ENCODE measurements around the gene DCAF7.

The DCAF7 gene

DNA sequence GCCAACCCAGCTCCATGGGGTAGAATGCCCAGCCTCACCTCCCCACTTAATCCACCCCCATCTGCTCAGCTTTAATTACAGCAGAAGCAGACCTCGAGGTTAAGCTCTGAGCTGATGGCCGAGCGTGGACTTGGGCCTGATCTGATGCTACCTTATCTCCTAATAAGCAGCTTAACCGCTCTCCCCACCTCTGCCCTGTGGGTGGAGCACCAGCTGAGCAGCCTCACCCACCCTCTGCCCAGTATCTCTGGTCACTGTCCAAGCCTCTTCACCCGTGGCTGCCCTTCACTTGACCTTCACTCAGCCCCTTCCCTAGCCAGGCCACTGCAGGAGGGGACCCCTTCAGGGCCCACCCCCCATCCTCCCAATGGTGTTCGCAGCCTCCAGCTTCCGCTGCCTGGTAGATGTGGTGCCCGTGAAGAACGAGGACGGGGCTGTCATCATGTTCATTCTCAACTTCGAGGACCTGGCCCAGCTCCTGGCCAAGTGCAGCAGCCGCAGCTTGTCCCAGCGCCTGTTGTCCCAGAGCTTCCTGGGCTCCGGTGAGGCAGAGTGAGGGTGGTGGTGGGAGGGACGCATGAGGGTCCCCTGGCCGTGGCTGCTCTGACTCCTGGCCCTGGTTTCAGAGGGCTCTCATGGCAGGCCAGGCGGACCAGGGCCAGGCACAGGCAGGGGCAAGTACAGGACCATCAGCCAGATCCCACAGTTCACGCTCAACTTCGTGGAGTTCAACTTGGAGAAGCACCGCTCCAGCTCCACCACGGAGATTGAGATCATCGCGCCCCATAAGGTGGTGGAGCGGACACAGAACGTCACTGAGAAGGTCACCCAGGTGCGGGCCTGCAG lies 20.3 kb upstream of the DCAF7 start:
- peaks cover 24% of the 10 kb centered on the region for H3K27me3 Mint-ChIP-seq (ENCODE audit: low read depth, poor library complexity)
- no peak for DNase-seq
- no peak overlapping the region for H3K27ac Mint-ChIP-seq
- no peaks in the 10 kb centered on the region for H3K36me3 Mint-ChIP-seq (ENCODE audit: low read depth)
- H3K4me1 Mint-ChIP-seq, result peaks cover 4% of the 10 kb centered on the region
- H3K4me3 Mint-ChIP-seq, result no peak overlapping the region
- H3K9me3 Mint-ChIP-seq, result no peaks in the 10 kb centered on the region
- TF ChIP-seq, protein P1, sequence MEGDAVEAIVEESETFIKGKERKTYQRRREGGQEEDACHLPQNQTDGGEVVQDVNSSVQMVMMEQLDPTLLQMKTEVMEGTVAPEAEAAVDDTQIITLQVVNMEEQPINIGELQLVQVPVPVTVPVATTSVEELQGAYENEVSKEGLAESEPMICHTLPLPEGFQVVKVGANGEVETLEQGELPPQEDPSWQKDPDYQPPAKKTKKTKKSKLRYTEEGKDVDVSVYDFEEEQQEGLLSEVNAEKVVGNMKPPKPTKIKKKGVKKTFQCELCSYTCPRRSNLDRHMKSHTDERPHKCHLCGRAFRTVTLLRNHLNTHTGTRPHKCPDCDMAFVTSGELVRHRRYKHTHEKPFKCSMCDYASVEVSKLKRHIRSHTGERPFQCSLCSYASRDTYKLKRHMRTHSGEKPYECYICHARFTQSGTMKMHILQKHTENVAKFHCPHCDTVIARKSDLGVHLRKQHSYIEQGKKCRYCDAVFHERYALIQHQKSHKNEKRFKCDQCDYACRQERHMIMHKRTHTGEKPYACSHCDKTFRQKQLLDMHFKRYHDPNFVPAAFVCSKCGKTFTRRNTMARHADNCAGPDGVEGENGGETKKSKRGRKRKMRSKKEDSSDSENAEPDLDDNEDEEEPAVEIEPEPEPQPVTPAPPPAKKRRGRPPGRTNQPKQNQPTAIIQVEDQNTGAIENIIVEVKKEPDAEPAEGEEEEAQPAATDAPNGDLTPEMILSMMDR (IDR thresholded peaks at IDR 0.05), result no peak

DNA sequence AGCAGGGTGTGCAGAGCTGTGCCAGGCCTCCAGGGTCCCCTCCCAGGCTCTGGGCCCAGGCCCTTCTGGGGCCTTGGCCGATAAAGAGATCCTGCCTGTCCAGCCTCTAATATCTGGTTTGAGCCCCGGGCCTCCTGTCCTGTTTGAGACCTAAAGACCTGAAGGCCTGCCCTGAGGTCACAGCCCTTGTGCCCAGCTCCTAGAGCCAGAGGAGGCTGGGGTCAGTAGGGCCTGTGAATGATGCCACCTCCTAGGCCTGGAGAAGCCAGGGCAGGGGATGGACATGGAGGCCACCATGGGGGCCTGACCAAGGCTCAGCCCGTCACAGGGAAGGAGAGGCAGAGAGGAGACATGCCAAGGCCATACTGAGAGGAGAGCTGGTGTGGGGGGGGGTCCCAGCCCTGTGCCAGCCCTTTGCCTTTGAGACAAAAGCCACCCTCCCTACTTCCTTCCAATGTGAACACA lies 19.7 kb upstream of the DCAF7 start:
- peaks cover 22% of the 10 kb centered on the region for H3K27me3 Mint-ChIP-seq (ENCODE audit: low read depth, poor library complexity)
- no peak for DNase-seq
- TF ChIP-seq, protein P1 (IDR thresholded peaks at IDR 0.05), result no peak
- H3K36me3 Mint-ChIP-seq (ENCODE audit: low read depth), result no peaks in the 10 kb centered on the region
- H3K9me3 Mint-ChIP-seq, result no peaks in the 10 kb centered on the region
- no peak overlapping the region for H3K4me3 Mint-ChIP-seq
- peaks cover 4% of the 10 kb centered on the region for H3K4me1 Mint-ChIP-seq
- no peak overlapping the region for H3K27ac Mint-ChIP-seq

DNA sequence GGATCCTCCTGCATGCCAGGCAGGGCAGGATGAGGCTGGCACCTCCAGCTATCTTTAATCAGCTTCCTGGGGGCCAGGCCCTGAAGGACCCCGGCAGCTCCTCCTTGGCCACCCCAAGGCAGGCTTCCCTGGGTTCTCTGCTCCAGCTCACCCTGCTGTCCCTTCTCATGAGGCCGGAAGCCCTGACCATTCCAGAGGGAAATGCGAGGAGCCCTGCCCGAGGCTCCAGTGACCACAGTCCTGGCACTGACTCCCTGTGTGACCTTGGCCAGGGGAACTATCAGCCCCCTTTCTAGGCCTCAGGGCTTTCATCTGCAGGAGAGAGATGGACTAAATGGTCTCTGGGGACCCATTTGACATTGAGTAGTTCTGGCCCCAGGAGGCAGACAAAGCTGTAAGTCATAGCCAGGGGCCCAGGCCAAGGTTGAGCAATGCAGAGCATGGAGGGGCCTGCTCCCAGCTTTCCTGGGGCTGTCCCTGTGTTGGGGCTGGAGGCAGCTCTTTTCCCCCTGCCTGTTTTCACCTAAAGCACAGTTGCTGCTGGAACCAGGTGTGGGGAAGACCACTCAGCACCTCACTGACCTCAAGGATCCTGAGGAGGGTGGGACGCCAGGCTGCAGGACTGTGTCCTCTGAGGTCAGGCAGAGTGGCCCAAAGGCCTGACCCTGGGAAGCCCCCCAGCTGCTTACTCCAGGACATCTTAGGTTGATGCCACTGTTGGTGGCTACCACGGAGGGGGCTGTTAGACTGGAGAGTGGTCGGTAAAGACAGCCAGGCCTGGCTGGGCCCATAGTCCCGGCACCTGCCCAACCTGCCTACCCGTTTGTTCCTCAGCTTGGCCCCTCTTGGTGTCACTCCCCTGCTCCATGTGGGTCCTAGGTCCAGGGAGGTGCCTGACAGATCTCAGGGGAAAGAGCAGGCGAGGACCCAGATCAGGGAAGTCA lies 19.0 kb upstream of the DCAF7 start:
- DNase-seq, result no peak
- TF ChIP-seq, protein P1 (IDR thresholded peaks at IDR 0.05), result no peak
- peaks cover 18% of the 10 kb centered on the region for H3K27me3 Mint-ChIP-seq (ENCODE audit: low read depth, poor library complexity)
- H3K4me3 Mint-ChIP-seq, result no peak overlapping the region
- H3K4me1 Mint-ChIP-seq, result peaks cover 4% of the 10 kb centered on the region
- H3K36me3 Mint-ChIP-seq (ENCODE audit: low read depth), result no peaks in the 10 kb centered on the region
- no peak overlapping the region for H3K27ac Mint-ChIP-seq
- no peaks in the 10 kb centered on the region for H3K9me3 Mint-ChIP-seq

DNA sequence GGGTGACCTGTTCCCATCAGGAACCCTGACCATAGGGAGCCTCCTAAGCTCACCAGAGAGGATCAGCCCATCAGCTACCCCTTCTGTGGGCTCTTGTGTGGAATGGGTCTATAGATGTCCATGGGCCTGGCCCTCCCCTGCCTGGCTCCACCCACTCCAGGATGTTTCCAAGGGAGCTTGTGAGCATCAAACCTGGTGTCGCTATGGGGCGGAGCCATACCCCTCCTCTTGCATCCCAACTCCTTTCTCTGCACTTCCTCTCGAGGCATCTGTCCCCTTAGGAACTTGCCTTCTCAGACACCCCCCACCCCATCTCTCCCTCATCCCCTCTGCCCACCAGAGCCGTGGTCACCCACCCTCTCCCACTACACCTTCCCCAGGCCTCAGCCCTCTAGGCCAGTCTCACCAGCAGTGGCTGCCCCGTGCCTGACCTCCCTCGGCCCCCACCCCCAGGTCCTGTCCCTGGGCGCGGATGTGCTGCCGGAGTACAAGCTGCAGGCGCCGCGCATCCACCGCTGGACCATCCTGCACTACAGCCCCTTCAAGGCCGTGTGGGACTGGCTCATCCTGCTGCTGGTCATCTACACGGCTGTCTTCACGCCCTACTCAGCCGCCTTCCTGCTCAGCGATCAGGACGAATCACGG lies 16.7 kb upstream of the DCAF7 start:
- Mint-ChIP-seq H3K4me3 (no peak overlapping the region), H3K36me3 (ENCODE audit: low read depth) (no peaks in the 10 kb centered on the region), H3K9me3 (no peaks in the 10 kb centered on the region), H3K27ac (no peak overlapping the region), H3K4me1 (peaks cover 4% of the 10 kb centered on the region), H3K27me3 (ENCODE audit: low read depth, poor library complexity) (peaks cover 36% of the 10 kb centered on the region)
- TF ChIP-seq, protein P1 (IDR thresholded peaks at IDR 0.05), result no peak
- DNase-seq, result no peak

DNA sequence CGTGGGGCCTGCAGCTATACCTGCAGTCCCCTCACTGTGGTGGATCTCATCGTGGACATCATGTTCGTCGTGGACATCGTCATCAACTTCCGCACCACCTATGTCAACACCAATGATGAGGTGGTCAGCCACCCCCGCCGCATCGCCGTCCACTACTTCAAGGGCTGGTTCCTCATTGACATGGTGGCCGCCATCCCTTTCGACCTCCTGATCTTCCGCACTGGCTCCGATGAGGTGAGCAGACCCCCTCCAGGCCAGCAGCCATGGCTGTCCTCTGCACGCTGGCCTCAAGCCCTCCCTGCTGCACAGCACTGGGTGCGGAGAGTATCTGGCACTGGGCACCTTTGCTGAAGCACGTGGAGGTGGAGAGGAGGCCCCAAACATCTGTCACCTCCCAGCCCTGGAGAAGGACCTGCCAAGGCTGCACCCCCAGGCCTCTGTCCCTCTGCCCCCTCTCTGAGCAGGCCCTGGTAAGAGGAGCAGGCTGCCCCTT lies 16.2 kb upstream of the DCAF7 start:
- Mint-ChIP-seq H3K4me3 (no peak overlapping the region), H3K4me1 (peaks cover 4% of the 10 kb centered on the region), H3K9me3 (no peaks in the 10 kb centered on the region), H3K27me3 (ENCODE audit: low read depth, poor library complexity) (peaks cover 42% of the 10 kb centered on the region), H3K27ac (no peak overlapping the region), H3K36me3 (ENCODE audit: low read depth) (no peaks in the 10 kb centered on the region)
- no peak for DNase-seq
- TF ChIP-seq, protein P1 (IDR thresholded peaks at IDR 0.05), result no peak

All from nephron progenitor cell (in vitro differentiated cells).